Activated CD4-positive, alpha-beta memory T cell treated with anti-CD3 and anti-CD28 coated beads, Interleukin-2, amount 10 ng/mL, durations not matched to agents 7 days and 5 days (primary cell): ENCODE data around the gene NPHS1. TPM values are rescaled to one million over a fixed set of nuclear protein-coding genes. Genes with fewer than 3 reads are reported as not detected.

Source experiments
- CTCF ChIA-PET: fragments of 350-600 bp; sonication (Branson Sonifier 250); formaldehyde crosslinking; loops from one replicate; lab custom pipeline; 2021; ENCODE audit warnings: antibody characterized with exemption, inconsistent platforms; lab: Charles Lee
- POLR2A ChIA-PET: fragments of 350-600 bp; sonication (Branson Sonifier 250); formaldehyde crosslinking; loops from one replicate; lab custom pipeline; 2021; ENCODE audit warnings: antibody characterized with exemption; lab: Charles Lee
- DNase-seq: peaks from one replicate; pipeline ENCODE4 v3.0.0-alpha.2; 2020
- H3K27ac Mint-ChIP-seq: one replicate; pipeline ENCODE4 v1.8.0; 2021; ENCODE audit warnings: mild to moderate bottlenecking, mixed read lengths
- H3K27me3 Mint-ChIP-seq: one replicate; pipeline ENCODE4 v1.8.0; 2021; ENCODE audit warnings: mixed read lengths
- H3K36me3 Mint-ChIP-seq: one replicate; pipeline ENCODE4 v1.8.0; 2021; ENCODE audit warnings: low read depth, mixed read lengths
- H3K4me1 Mint-ChIP-seq: one replicate; pipeline ENCODE4 v1.8.0; 2021; ENCODE audit warnings: mixed read lengths
- H3K4me3 Mint-ChIP-seq: one replicate; pipeline ENCODE4 v1.8.0; 2021; ENCODE audit warnings: mild to moderate bottlenecking, mixed read lengths
- H3K9me3 Mint-ChIP-seq: one replicate; pipeline ENCODE4 v1.8.0; 2021; ENCODE audit warnings: mixed read lengths
- total RNA-seq, 2 experiments: library from RNA; stranded (reverse); gene quantifications; one replicate each; pipeline ENCODE4 v1.2.3, GENCODE V29; 2021

NPHS1 gene
- total RNA-seq, 2 experiments from 2014 or later: not detected

DNA sequence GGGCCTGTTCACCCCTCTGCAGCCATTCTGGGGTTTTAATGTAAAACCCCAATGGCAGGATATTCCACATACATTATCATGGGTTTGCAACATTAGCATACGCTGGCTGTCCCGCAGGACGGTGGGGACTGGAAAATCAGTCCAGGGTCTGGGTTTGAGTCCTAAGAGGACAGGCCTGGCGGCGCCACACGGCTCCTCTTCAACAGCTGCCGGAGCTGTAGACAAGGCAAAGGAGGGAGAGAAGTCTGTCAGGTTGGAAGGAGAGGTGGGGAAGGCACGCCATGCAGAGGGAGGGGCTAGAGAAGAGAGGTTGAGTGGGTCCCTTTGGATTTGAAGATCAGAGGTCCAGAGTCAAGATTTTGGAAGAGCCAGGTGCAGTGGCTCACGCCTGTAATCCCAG lies 36.1 kb upstream of the NPHS1 start:
- no peak for DNase-seq
- ChIA-PET POLR2A (no interaction called here), CTCF (no interaction called here)
- H3K27ac Mint-ChIP-seq: no peak overlapping the region
- peaks cover 59% of the 10 kb centered on the region for H3K36me3 Mint-ChIP-seq
- no peaks in the 10 kb centered on the region for H3K27me3 Mint-ChIP-seq
- no peaks in the 10 kb centered on the region for H3K9me3 Mint-ChIP-seq
- H3K4me1 Mint-ChIP-seq: peaks cover 5% of the 10 kb centered on the region
- no peak overlapping the region for H3K4me3 Mint-ChIP-seq

- ChIA-PET POLR2A (interaction anchor here (0.7 kb wide), 1 partner anchor 44 kb away, joined by 3 read pairs; no protein-coding TSS in a partner anchor), CTCF (no interaction called here)
- H3K4me1 Mint-ChIP-seq: peaks cover 4% of the 10 kb centered on the region
- H3K27me3 Mint-ChIP-seq: no peaks in the 10 kb centered on the region
- H3K4me3 Mint-ChIP-seq: no peak overlapping the region
- H3K36me3 Mint-ChIP-seq: peaks cover 49% of the 10 kb centered on the region
- no peaks in the 10 kb centered on the region for H3K9me3 Mint-ChIP-seq
- no peak overlapping the region for H3K27ac Mint-ChIP-seq
- no peak for DNase-seq
Observed at GRCh38 chr19:35887197-35887596, 34.9 kb upstream of the NPHS1 start.

DNA sequence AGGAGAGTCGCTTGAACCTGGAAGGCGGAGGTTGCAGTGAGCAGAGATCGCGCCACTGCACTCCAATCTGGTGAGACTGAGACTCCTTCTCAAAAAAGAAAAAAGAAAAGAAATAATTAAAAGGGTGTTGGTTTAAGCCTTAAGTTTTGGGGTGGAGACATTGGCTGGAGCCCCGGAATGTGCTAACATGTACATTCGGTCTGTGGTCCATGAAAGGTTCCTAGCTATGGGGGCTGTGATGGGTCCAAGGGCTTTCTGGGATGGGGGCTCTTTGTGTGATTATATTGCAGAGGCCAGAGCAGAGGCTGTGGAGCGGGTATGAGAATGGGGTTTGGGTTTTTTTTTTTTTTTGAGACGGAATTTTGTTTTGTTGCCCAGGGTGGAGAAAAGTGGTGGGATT lies 33.6 kb upstream of the NPHS1 start:
- no peak overlapping the region for H3K4me3 Mint-ChIP-seq
- H3K36me3 Mint-ChIP-seq: peaks cover 45% of the 10 kb centered on the region
- CTCF ChIA-PET: no interaction called here
- H3K4me1 Mint-ChIP-seq: peaks cover 5% of the 10 kb centered on the region
- no peaks in the 10 kb centered on the region for H3K27me3 Mint-ChIP-seq
- no peaks in the 10 kb centered on the region for H3K9me3 Mint-ChIP-seq
- H3K27ac Mint-ChIP-seq: no peak overlapping the region
- POLR2A ChIA-PET: interaction anchor here (1.0 to 4.9 kb wide), 2 partner anchors 23 to 46 kb away, joined by 3 to 38 read pairs; partner anchors contain the start of gene TYROBP
- no peak for DNase-seq

DNA sequence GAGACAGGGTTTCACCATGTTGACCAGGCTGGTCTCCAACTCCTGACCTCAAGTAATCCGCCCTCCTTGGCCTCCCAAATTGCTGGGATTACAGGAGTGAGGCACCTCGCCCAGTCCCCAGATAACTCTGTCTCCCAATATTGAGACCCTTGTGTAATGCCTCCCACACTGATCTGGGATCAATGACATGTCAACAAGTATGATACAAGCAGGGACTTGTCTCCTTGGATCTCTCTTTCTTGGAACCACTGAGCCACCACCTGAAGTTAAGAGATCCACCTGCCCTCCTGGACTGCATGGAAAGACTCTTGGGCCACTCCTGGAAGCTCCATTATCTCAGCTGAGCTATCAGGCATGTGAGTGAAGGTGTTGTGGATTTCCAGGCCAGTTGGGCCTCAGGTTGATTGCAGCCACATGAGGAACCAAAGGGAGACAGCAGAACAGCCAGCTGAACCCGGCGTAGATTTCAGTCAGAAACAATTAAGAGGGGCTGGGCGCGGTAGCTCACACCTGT lies 33.0 kb upstream of the NPHS1 start:
- Mint-ChIP-seq H3K27me3 (no peaks in the 10 kb centered on the region), H3K27ac (no peak overlapping the region), H3K36me3 (peaks cover 41% of the 10 kb centered on the region), H3K9me3 (no peaks in the 10 kb centered on the region), H3K4me1 (peaks cover 4% of the 10 kb centered on the region), H3K4me3 (no peak overlapping the region)
- no peak for DNase-seq
- ChIA-PET POLR2A (interaction anchor here (1.0 to 4.9 kb wide), 2 partner anchors 23 to 46 kb away, joined by 3 to 38 read pairs; partner anchors contain the start of gene TYROBP), CTCF (interaction anchor here (7.3 kb wide), 1 partner anchor 46 kb away, joined by 120 read pairs; no protein-coding TSS in a partner anchor)

GRCh38 chr19:35883882-35884281 lies 31.6 kb upstream of the NPHS1 start:
- Mint-ChIP-seq H3K27me3 (peaks cover 8% of the 10 kb centered on the region), H3K4me1 (peaks cover 12% of the 10 kb centered on the region), H3K27ac (no peak overlapping the region), H3K36me3 (peaks cover 30% of the 10 kb centered on the region), H3K4me3 (no peak overlapping the region), H3K9me3 (no peaks in the 10 kb centered on the region)
- DNase-seq: no peak
- ChIA-PET CTCF (interaction anchor here (0.7 to 7.3 kb wide), 5 partner anchors 9 to 193 kb away, joined by 3 to 120 read pairs (median 4); no protein-coding TSS in a partner anchor), POLR2A (interaction anchor here (1.2 to 4.9 kb wide), 5 partner anchors 9 to 48 kb away, joined by 3 to 38 read pairs (median 4); partner anchors contain the start of gene NFKBID)

GRCh38 chr19:35882114-35882832 lies 30.0 kb upstream of the NPHS1 start:
- Mint-ChIP-seq H3K4me1 (peaks cover 12% of the 10 kb centered on the region), H3K9me3 (no peaks in the 10 kb centered on the region), H3K27me3 (peaks cover 15% of the 10 kb centered on the region), H3K36me3 (peaks cover 15% of the 10 kb centered on the region), H3K4me3 (no peak overlapping the region), H3K27ac (no peak overlapping the region)
- POLR2A ChIA-PET: interaction anchor here (1.1 to 4.9 kb wide), 6 partner anchors 10 to 49 kb away, joined by 3 to 38 read pairs (median 6); partner anchors contain the start of gene NFKBID
- DNase-seq: peak; percentile 37
- CTCF ChIA-PET: interaction anchor here (0.9 to 7.3 kb wide), 11 partner anchors 10 to 192 kb away, joined by 3 to 120 read pairs (median 4); partner anchors contain the start of genes ALKBH6 and THAP8

DNA sequence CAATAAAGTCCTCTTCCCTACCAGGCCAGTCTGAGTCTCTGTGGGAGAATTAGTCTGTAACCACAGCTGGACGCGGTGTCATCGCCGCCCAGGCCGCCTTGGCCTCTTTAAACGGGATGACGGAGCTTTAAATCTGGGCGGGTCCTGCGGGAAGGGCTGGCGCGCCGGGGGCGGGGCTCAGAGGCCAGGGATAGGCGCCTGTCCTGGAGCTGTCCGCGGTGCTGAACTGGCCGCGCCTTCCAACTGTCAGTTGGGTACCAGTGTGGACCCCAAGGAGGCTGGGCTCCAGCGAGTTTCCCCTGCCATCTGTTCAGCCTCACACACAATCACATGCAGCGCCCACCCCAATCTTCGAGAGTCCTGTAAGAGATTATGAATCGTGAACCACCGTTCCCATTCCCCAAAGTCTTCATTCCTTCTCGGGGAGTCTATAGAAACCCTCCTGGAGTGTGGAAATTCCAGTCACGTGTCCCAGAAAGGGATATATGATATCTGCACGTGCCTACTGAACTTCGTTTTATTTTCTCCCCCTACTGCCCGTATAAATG lies 27.5 kb upstream of the NPHS1 start:
- Mint-ChIP-seq H3K4me3 (no peak overlapping the region), H3K36me3 (no peaks in the 10 kb centered on the region), H3K27ac (no peak overlapping the region), H3K4me1 (peaks cover 12% of the 10 kb centered on the region), H3K27me3 (peaks cover 15% of the 10 kb centered on the region), H3K9me3 (no peaks in the 10 kb centered on the region)
- DNase-seq: peak; percentile 88
- ChIA-PET CTCF (interaction anchor here (0.5 to 7.3 kb wide), 6 partner anchors 13 to 180 kb away, joined by 3 to 120 read pairs (median 3); no protein-coding TSS in a partner anchor), POLR2A (interaction anchor here (0.6 to 1.6 kb wide), 7 partner anchors 10 to 166 kb away, joined by 3 to 6 read pairs (median 3); partner anchors contain the start of gene IGFLR1)

- no peak for DNase-seq
- Mint-ChIP-seq H3K36me3 (no peaks in the 10 kb centered on the region), H3K27ac (no peak overlapping the region), H3K27me3 (peaks cover 15% of the 10 kb centered on the region), H3K4me1 (peaks cover 12% of the 10 kb centered on the region), H3K4me3 (no peak overlapping the region), H3K9me3 (no peaks in the 10 kb centered on the region)
- ChIA-PET CTCF (interaction anchor here (0.6 to 7.3 kb wide), 4 partner anchors 52 to 180 kb away, joined by 3 to 120 read pairs (median 4); no protein-coding TSS in a partner anchor), POLR2A (interaction anchor here (1.1 to 1.6 kb wide), 5 partner anchors 20 to 165 kb away, joined by 3 to 6 read pairs (median 3); partner anchors contain the start of gene IGFLR1)
Observed at GRCh38 chr19:35879068-35879467, 26.8 kb upstream of the NPHS1 start.

- ChIA-PET CTCF (no interaction called here), POLR2A (no interaction called here)
- Mint-ChIP-seq H3K9me3 (no peaks in the 10 kb centered on the region), H3K4me1 (peaks cover 9% of the 10 kb centered on the region), H3K27ac (no peak overlapping the region), H3K36me3 (no peaks in the 10 kb centered on the region), H3K27me3 (peaks cover 14% of the 10 kb centered on the region), H3K4me3 (no peak overlapping the region)
- DNase-seq: no peak
Observed at GRCh38 chr19:35874392-35874930, 22.2 kb upstream of the NPHS1 start.

- Mint-ChIP-seq H3K27me3 (peaks cover 21% of the 10 kb centered on the region), H3K4me3 (no peak overlapping the region), H3K4me1 (peaks cover 18% of the 10 kb centered on the region), H3K9me3 (no peaks in the 10 kb centered on the region), H3K36me3 (no peaks in the 10 kb centered on the region), H3K27ac (no peak overlapping the region)
- DNase-seq: no peak
- CTCF ChIA-PET: no interaction called here
- POLR2A ChIA-PET: no interaction called here
Observed at GRCh38 chr19:35872180-35872579, 19.9 kb upstream of the NPHS1 start.

- ChIA-PET POLR2A (no interaction called here), CTCF (no interaction called here)
- no peak for DNase-seq
- H3K4me3 Mint-ChIP-seq: no peak overlapping the region
- no peaks in the 10 kb centered on the region for H3K36me3 Mint-ChIP-seq
- peaks cover 22% of the 10 kb centered on the region for H3K27me3 Mint-ChIP-seq
- peaks cover 18% of the 10 kb centered on the region for H3K4me1 Mint-ChIP-seq
- no peak overlapping the region for H3K27ac Mint-ChIP-seq
- no peaks in the 10 kb centered on the region for H3K9me3 Mint-ChIP-seq
Observed at GRCh38 chr19:35871611-35872010, 19.3 kb upstream of the NPHS1 start.

DNA sequence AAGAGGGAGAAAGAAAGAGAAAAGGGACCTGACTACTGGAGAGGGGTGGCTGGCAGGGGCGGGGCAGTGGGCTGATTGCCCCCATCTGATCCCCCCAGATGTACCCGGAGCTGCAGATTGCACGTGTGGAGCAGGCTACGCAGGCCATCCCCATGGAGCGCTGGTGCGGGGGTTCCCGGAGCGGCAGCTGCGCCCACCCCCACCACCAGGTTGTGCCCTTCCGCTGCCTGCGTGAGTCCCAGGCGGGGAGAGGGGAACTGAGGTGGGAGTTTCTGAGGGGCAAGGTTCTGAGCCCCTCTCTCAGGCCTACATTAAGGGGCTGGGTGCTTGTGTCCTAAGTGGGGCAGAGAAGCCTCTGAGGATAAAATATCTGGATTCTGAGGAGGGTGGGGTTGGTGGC lies 18.5 kb upstream of the NPHS1 start:
- H3K4me1 Mint-ChIP-seq: peaks cover 18% of the 10 kb centered on the region
- H3K27ac Mint-ChIP-seq: no peak overlapping the region
- peaks cover 28% of the 10 kb centered on the region for H3K27me3 Mint-ChIP-seq
- CTCF ChIA-PET: interaction anchor here (1.2 kb wide), 1 partner anchor 60 kb away, joined by 7 read pairs; no protein-coding TSS in a partner anchor
- POLR2A ChIA-PET: interaction anchor here (1.3 to 2.8 kb wide), 2 partner anchors 9 to 59 kb away, joined by 4 to 13 read pairs; no protein-coding TSS in a partner anchor
- DNase-seq: no peak
- H3K36me3 Mint-ChIP-seq: no peaks in the 10 kb centered on the region
- H3K9me3 Mint-ChIP-seq: no peaks in the 10 kb centered on the region
- no peak overlapping the region for H3K4me3 Mint-ChIP-seq
